ENCODE results near the gene NECAB3. TPM values are rescaled to one million over a fixed set of nuclear protein-coding genes. Genes with fewer than 3 reads are reported as not detected.
A peak's percentile ranks its signal among the peaks of the same experiment; 100 is the strongest.
"Not testable (repeated sequence)": the region's sequence is repeated elsewhere in the genome, so short reads cannot be mapped to it uniquely, and the experiment has no call there.

NECAB3 gene
- total RNA-seq, 8 experiments from 2014 or later = 17.4 to 53.7 (median 25.9) TPM

GRCh38 chr20:33645396-33645795 lies 28.8 kb downstream of the NECAB3 start:
- in situ Hi-C loops (cut with MboI; ENCODE audit: low pct_unique_long_range_greater_than_20kb in 2 of 9, low sequenced_read_pairs in 9 of 9, unreplicated experiment in 9 of 9) = loop anchor here in 1 of 9 experiments (10.0 kb wide), 1 partner anchor 191 kb away; no protein-coding TSS in a partner anchor
- Histone ChIP-seq H3K27ac (no peak overlapping the region), H3K4me3 (no peak overlapping the region), H3K4me1 (replicated peaks in 1 of 2) (peaks cover 7 to 12% of the 10 kb centered on the region in 2 donors)
- ATAC-seq (replicated peaks in 6 of 8) = no peak
- 0 to 100% (median 73%) methylated on average over 1 to 2 of the region's 2 CpGs; no CpG with 5 or more reads in 4 of the 10 experiments for WGBS, 10 experiments

- in situ Hi-C loops (cut with MboI; ENCODE audit: low pct_unique_long_range_greater_than_20kb in 2 of 9, low sequenced_read_pairs in 9 of 9, unreplicated experiment in 9 of 9) = loop anchor here in 1 of 9 experiments (10.0 kb wide), 1 partner anchor 190 kb away; no protein-coding TSS in a partner anchor
- 87 to 100% (median 95%) methylated on average over 1 to 4 of the region's 4 CpGs; no CpG with 5 or more reads in 6 of the 10 experiments for WGBS, 10 experiments
- no peak overlapping the region for H3K4me3 ChIP-seq
Measured at GRCh38 chr20:33645072-33645358, 29.2 kb downstream of the NECAB3 start.

GRCh38 chr20:33644313-33645071 lies 29.7 kb downstream of the NECAB3 start:
- ATAC-seq (replicated peaks in 6 of 8) = peak in 3 of 8 experiments; percentile 10 to 21 (median 14)
- WGBS, 10 experiments = 70 to 98% (median 96%) methylated on average over 2 to 11 of the region's 28 CpGs; no CpG with 5 or more reads in 4 of the 10 experiments
- in situ Hi-C loops (cut with MboI; ENCODE audit: low pct_unique_long_range_greater_than_20kb in 2 of 9, low sequenced_read_pairs in 9 of 9, unreplicated experiment in 9 of 9) = loop anchor here in 1 of 9 experiments (10.0 kb wide), 1 partner anchor 190 kb away; no protein-coding TSS in a partner anchor
- no peak overlapping the region for H3K27ac ChIP-seq
- peaks cover 6% of the 10 kb centered on the region in 2 donors for H3K4me1 ChIP-seq (replicated peaks in 1 of 2)
- no peak overlapping the region for H3K4me3 ChIP-seq

More at GRCh38 chr20:33645072-33645358, 29.2 kb downstream of the NECAB3 start:
- Histone ChIP-seq H3K4me1 (replicated peaks in 1 of 2) (peaks cover 7 to 11% of the 10 kb centered on the region in 2 donors), H3K27ac (no peak overlapping the region)
- ATAC-seq (replicated peaks in 6 of 8) = no peak

GRCh38 chr20:33640287-33640686 lies 33.9 kb downstream of the NECAB3 start:
- in situ Hi-C loops (cut with MboI; ENCODE audit: low pct_unique_long_range_greater_than_20kb in 2 of 9, low sequenced_read_pairs in 9 of 9, unreplicated experiment in 9 of 9) = loop anchor here in 1 of 9 experiments (10.0 kb wide), 1 partner anchor 185 kb away; no protein-coding TSS in a partner anchor
- Histone ChIP-seq H3K4me1 (replicated peaks in 1 of 2) (no peaks in the 10 kb centered on the region), H3K27ac (no peak overlapping the region), H3K4me3 (no peak overlapping the region)
- WGBS, 10 experiments = 75 to 100% (median 83%) methylated on average over 1 to 10 of the region's 13 CpGs; no CpG with 5 or more reads in 1 of the 10 experiments
- no peak for ATAC-seq (replicated peaks in 6 of 8)

- Histone ChIP-seq H3K4me1 (replicated peaks in 1 of 2) (no peaks in the 10 kb centered on the region), H3K27ac (no peak overlapping the region), H3K4me3 (no peak overlapping the region)
- no peak for ATAC-seq (replicated peaks in 6 of 8)
- in situ Hi-C loops (cut with MboI; ENCODE audit: low pct_unique_long_range_greater_than_20kb in 2 of 9, low sequenced_read_pairs in 9 of 9, unreplicated experiment in 9 of 9) = no loop called here
- WGBS, 10 experiments = 100% methylated on average over 1 of the region's 1 CpG; no CpG with 5 or more reads in 6 of the 10 experiments
Measured at GRCh38 chr20:33636776-33637175, 37.5 kb downstream of the NECAB3 start.

- Histone ChIP-seq H3K27ac (no peak overlapping the region), H3K4me3 (no peak overlapping the region), H3K4me1 (replicated peaks in 1 of 2) (no peaks in the 10 kb centered on the region)
- in situ Hi-C loops (cut with MboI; ENCODE audit: low pct_unique_long_range_greater_than_20kb in 2 of 9, low sequenced_read_pairs in 9 of 9, unreplicated experiment in 9 of 9) = no loop called here
- ATAC-seq (replicated peaks in 6 of 8) = no peak
- WGBS, 10 experiments = 80 to 100% (median 98%) methylated on average over 1 to 3 of the region's 3 CpGs; no CpG with 5 or more reads in 2 of the 10 experiments
Measured at GRCh38 chr20:33635341-33635740, 38.9 kb downstream of the NECAB3 start.

- H3K27ac ChIP-seq; ATAC-seq (replicated peaks in 6 of 8); H3K4me3 ChIP-seq; H3K4me1 ChIP-seq (replicated peaks in 1 of 2); in situ Hi-C loops (cut with MboI; ENCODE audit: low pct_unique_long_range_greater_than_20kb in 2 of 9, low sequenced_read_pairs in 9 of 9, unreplicated experiment in 9 of 9): not testable (repeated sequence)
- 50 to 92% (median 80%) methylated on average over 1 to 4 of the region's 4 CpGs; no CpG with 5 or more reads in 3 of the 10 experiments for WGBS, 10 experiments
Measured at GRCh38 chr20:33631910-33632309, 42.3 kb downstream of the NECAB3 start.

- H3K4me1 ChIP-seq (replicated peaks in 1 of 2) = no peaks in the 10 kb centered on the region
- H3K27ac ChIP-seq = no peak overlapping the region
- H3K4me3 ChIP-seq = no peak overlapping the region
- 78 to 100% (median 100%) methylated on average over 1 to 3 of the region's 4 CpGs; no CpG with 5 or more reads in 4 of the 10 experiments for WGBS, 10 experiments
- in situ Hi-C loops (cut with MboI; ENCODE audit: low pct_unique_long_range_greater_than_20kb in 2 of 9, low sequenced_read_pairs in 9 of 9, unreplicated experiment in 9 of 9) = no loop called here
- ATAC-seq (replicated peaks in 6 of 8) = no peak
Measured at GRCh38 chr20:33630507-33630906, 43.7 kb downstream of the NECAB3 start.

GRCh38 chr20:33629979-33630378 lies 44.2 kb downstream of the NECAB3 start:
- Histone ChIP-seq H3K4me1 (replicated peaks in 1 of 2) (no peaks in the 10 kb centered on the region), H3K4me3 (no peak overlapping the region), H3K27ac (no peak overlapping the region)
- in situ Hi-C loops (cut with MboI; ENCODE audit: low pct_unique_long_range_greater_than_20kb in 2 of 9, low sequenced_read_pairs in 9 of 9, unreplicated experiment in 9 of 9) = no loop called here
- ATAC-seq (replicated peaks in 6 of 8) = no peak
- WGBS, 10 experiments = 73 to 100% (median 87%) methylated on average over 1 to 5 of the region's 5 CpGs; no CpG with 5 or more reads in 3 of the 10 experiments

GRCh38 chr20:33629533-33629932 lies 44.7 kb downstream of the NECAB3 start:
- ATAC-seq (replicated peaks in 6 of 8) = no peak
- in situ Hi-C loops (cut with MboI; ENCODE audit: low pct_unique_long_range_greater_than_20kb in 2 of 9, low sequenced_read_pairs in 9 of 9, unreplicated experiment in 9 of 9) = no loop called here
- H3K27ac ChIP-seq = no peak overlapping the region
- WGBS, 10 experiments = 84 to 100% (median 94%) methylated on average over 1 to 10 of the region's 10 CpGs
- no peak overlapping the region for H3K4me3 ChIP-seq
- no peaks in the 10 kb centered on the region for H3K4me1 ChIP-seq (replicated peaks in 1 of 2)

- WGBS, 10 experiments = 90 to 100% (median 94%) methylated on average over 1 to 4 of the region's 4 CpGs
- in situ Hi-C loops (cut with MboI; ENCODE audit: low pct_unique_long_range_greater_than_20kb in 2 of 9, low sequenced_read_pairs in 9 of 9, unreplicated experiment in 9 of 9) = no loop called here
Measured at GRCh38 chr20:33627577-33628216, 46.5 kb downstream of the NECAB3 start.

GRCh38 chr20:33626190-33626589 lies 48.0 kb downstream of the NECAB3 start:
- Histone ChIP-seq H3K4me1 (replicated peaks in 1 of 2) (no peaks in the 10 kb centered on the region), H3K27ac (no peak overlapping the region), H3K4me3 (no peak overlapping the region)
- in situ Hi-C loops (cut with MboI; ENCODE audit: low pct_unique_long_range_greater_than_20kb in 2 of 9, low sequenced_read_pairs in 9 of 9, unreplicated experiment in 9 of 9) = no loop called here
- no peak for ATAC-seq (replicated peaks in 6 of 8)
- 83 to 100% (median 94%) methylated on average over 1 to 4 of the region's 4 CpGs; no CpG with 5 or more reads in 2 of the 10 experiments for WGBS, 10 experiments

More at GRCh38 chr20:33627577-33628216, 46.5 kb downstream of the NECAB3 start:
- no peaks in the 10 kb centered on the region for H3K4me1 ChIP-seq (replicated peaks in 1 of 2)
- no peak overlapping the region for H3K4me3 ChIP-seq
- no peak overlapping the region for H3K27ac ChIP-seq
- ATAC-seq (replicated peaks in 6 of 8) = no peak

- H3K27ac ChIP-seq = no peak overlapping the region
- WGBS, 10 experiments = 80 to 100% (median 90%) methylated on average over 2 to 3 of the region's 3 CpGs; no CpG with 5 or more reads in 1 of the 10 experiments
- in situ Hi-C loops (cut with MboI; ENCODE audit: low pct_unique_long_range_greater_than_20kb in 2 of 9, low sequenced_read_pairs in 9 of 9, unreplicated experiment in 9 of 9) = no loop called here
- ATAC-seq (replicated peaks in 6 of 8) = no peak
- H3K4me1 ChIP-seq (replicated peaks in 1 of 2) = no peaks in the 10 kb centered on the region
- H3K4me3 ChIP-seq = no peak overlapping the region
Measured at GRCh38 chr20:33624399-33624798, 49.8 kb downstream of the NECAB3 start.

All from motor neuron (in vitro differentiated cells).